Adipose tissue (tissue), 3 donors: ENCODE data around the gene COPE. TPM values are rescaled to one million over a fixed set of nuclear protein-coding genes. Genes with fewer than 3 reads are reported as not detected.
"Not testable (repeated sequence)": the region's sequence is repeated elsewhere in the genome, so short reads cannot be mapped to it uniquely, and the experiment has no call there.

ENCODE experiments used
- H3K27ac ChIP-seq: one replicate; pipeline ENCODE4 v1.5.1; 2013; ENCODE audit warnings: low read depth, low read length
- WGBS, 3 donors: extraction: QIAGEN DNeasy Blood & Tissue Kit; methylation state at CpG; one replicate each; pipeline ENCODE4 v1.1.7; 2013; 5-methylcytosine and 5-hydroxymethylcytosine counted together
- polyA plus RNA-seq, 3 donors: library from polyadenylated mRNA; stranded (reverse); fragments of 200-250 nt; gene quantifications; one replicate each; pipeline ENCODE4 v1.2.3, GENCODE V29; 2013
- donor health status: healthy with polysubstance abuse.
- donor health status: Bipolar disorder and iron deficiency.
- donor health status: healthy.

The COPE gene
- 100 to 1,000 TPM; 139 to 193 (median 188) TPM for polyA plus RNA-seq

- peak within 1 kb of the TSS; percentile 35 for H3K27ac ChIP-seq
- 0 to 1% (median 0%) methylated on average over 70 to 72 of the region's 72 CpGs for WGBS, 3 donors
Measured at GRCh38 chr19:18919086-18919899, at the start of gene COPE, which contains the start of gene DDX49. COPE (minus strand) TSS chr19:18919387; CDS start chr19:18919348, 39 bp downstream. DDX49 (plus strand) TSS chr19:18919715; CDS start chr19:18919742, 27 bp downstream.

GRCh38 chr19:18967358-18968146 lies 48.4 kb upstream of the COPE start:
- 20 to 48% (median 24%) methylated on average over 11 of the region's 11 CpGs for WGBS, 3 donors
- no peak overlapping the region for H3K27ac ChIP-seq

- 53 to 67% (median 54%) methylated on average over 4 of the region's 4 CpGs for WGBS, 3 donors
- no peak overlapping the region for H3K27ac ChIP-seq
Measured at GRCh38 chr19:18966307-18966706, 47.1 kb upstream of the COPE start.

- 85 to 94% (median 94%) methylated on average over 9 of the region's 9 CpGs for WGBS, 3 donors
Measured at GRCh38 chr19:18964121-18964520, 44.9 kb upstream of the COPE start.

GRCh38 chr19:18961767-18962620 lies 42.8 kb upstream of the COPE start:
- H3K27ac ChIP-seq: no peak overlapping the region
- 21 to 26% (median 25%) methylated on average over 26 of the region's 26 CpGs for WGBS, 3 donors

More at GRCh38 chr19:18964121-18964520, 44.9 kb upstream of the COPE start:
- no peak overlapping the region for H3K27ac ChIP-seq

- 86 to 91% (median 89%) methylated on average over 4 of the region's 4 CpGs for WGBS, 3 donors
- H3K27ac ChIP-seq: no peak overlapping the region
Measured at GRCh38 chr19:18960370-18960769, 41.2 kb upstream of the COPE start.

GRCh38 chr19:18955042-18955441 lies 35.9 kb upstream of the COPE start:
- 95 to 98% (median 96%) methylated on average over 2 of the region's 2 CpGs for WGBS, 3 donors
- H3K27ac ChIP-seq: no peak overlapping the region

GRCh38 chr19:18954094-18954493 lies 34.9 kb upstream of the COPE start:
- 81 to 93% (median 87%) methylated on average over 3 of the region's 3 CpGs for WGBS, 3 donors

GRCh38 chr19:18952364-18953003 lies 33.3 kb upstream of the COPE start:
- 45 to 59% (median 46%) methylated on average over 17 of the region's 17 CpGs for WGBS, 3 donors
- not testable (repeated sequence) for H3K27ac ChIP-seq

More at GRCh38 chr19:18954094-18954493, 34.9 kb upstream of the COPE start:
- H3K27ac ChIP-seq: no peak overlapping the region

- 85 to 87% (median 86%) methylated on average over 7 of the region's 7 CpGs for WGBS, 3 donors
- H3K27ac ChIP-seq: no peak overlapping the region
Measured at GRCh38 chr19:18951721-18952281, 32.6 kb upstream of the COPE start.

GRCh38 chr19:18949858-18950257 lies 30.7 kb upstream of the COPE start:
- H3K27ac ChIP-seq: no peak overlapping the region
- 87 to 97% (median 93%) methylated on average over 3 of the region's 3 CpGs for WGBS, 3 donors

- WGBS, 3 donors: 71 to 88% (median 88%) methylated on average over 5 of the region's 5 CpGs
- no peak overlapping the region for H3K27ac ChIP-seq
Measured at GRCh38 chr19:18948976-18949356, 29.8 kb upstream of the COPE start.

- WGBS, 3 donors: 68 to 82% (median 79%) methylated on average over 13 to 15 of the region's 15 CpGs
- H3K27ac ChIP-seq: no peak overlapping the region
Measured at GRCh38 chr19:18948075-18948975, 29.1 kb upstream of the COPE start.

- 66 to 87% (median 81%) methylated on average over 14 of the region's 14 CpGs for WGBS, 3 donors
- H3K27ac ChIP-seq: no peak overlapping the region
Measured at GRCh38 chr19:18946918-18947317, 27.7 kb upstream of the COPE start.

- no peak overlapping the region for H3K27ac ChIP-seq
Measured at GRCh38 chr19:18946335-18946734, 27.1 kb upstream of the COPE start.

GRCh38 chr19:18945297-18945696 lies 26.1 kb upstream of the COPE start:
- no peak overlapping the region for H3K27ac ChIP-seq
- WGBS, 3 donors: 76 to 90% (median 88%) methylated on average over 9 of the region's 9 CpGs

GRCh38 chr19:18943465-18943864 lies 24.3 kb upstream of the COPE start:
- no peak overlapping the region for H3K27ac ChIP-seq
- WGBS, 3 donors: 73 to 88% (median 88%) methylated on average over 4 of the region's 4 CpGs
